DOHH2 (cell line): ENCODE results near the gene ABR.

Experiments used
- H3F3A ChIP-seq: fragments of 200-600 bp; sonication (generic), shearing (Covaris generic); 2 replicates; pipeline ENCODE4 v1.6.0; 2016; ENCODE audit warnings: antibody characterized with exemption, mild to moderate bottlenecking; ENCODE audit not compliant: control insufficient read depth, insufficient read depth
- H3K27ac ChIP-seq: fragments of 200-600 bp; sonication (generic); 2 replicates; pipeline ENCODE4 v1.5.1; 2014; ENCODE audit warnings: low read depth, mild to moderate bottlenecking, low read length, moderate library complexity
- H3K27me3 ChIP-seq: fragments of 200-600 bp; sonication (generic); 2 replicates; pipeline ENCODE4 v1.6.1; 2014; ENCODE audit warnings: mild to moderate bottlenecking, low read length, mixed read lengths; ENCODE audit not compliant: control insufficient read depth
- H3K36me3 ChIP-seq: fragments of 200-600 bp; sonication (generic); 2 replicates; pipeline ENCODE4 v1.6.1; 2014; ENCODE audit warnings: mild to moderate bottlenecking, low read length, moderate library complexity, mixed read lengths; ENCODE audit not compliant: control insufficient read depth
- H3K4me1 ChIP-seq: fragments of 200-600 bp; sonication (generic); 2 replicates; pipeline ENCODE4 v1.6.1; 2014; ENCODE audit warnings: mild to moderate bottlenecking, low read length, mixed read lengths; ENCODE audit not compliant: control insufficient read depth
- H3K4me2 ChIP-seq: fragments of 200-600 bp; sonication (generic); 2 replicates; pipeline ENCODE4 v1.6.0; 2014; ENCODE audit warnings: mild to moderate bottlenecking, low read length, moderate library complexity
- H3K4me3 ChIP-seq: fragments of 200-600 bp; sonication (generic); 2 replicates; pipeline ENCODE4 v1.5.1; 2014; ENCODE audit warnings: mild to moderate bottlenecking, low read length, mixed read lengths
- H3K79me2 ChIP-seq: fragments of 200-600 bp; sonication (generic); 2 replicates; pipeline ENCODE4 v1.6.1; 2014; ENCODE audit warnings: mild to moderate bottlenecking, low read length, mixed read lengths; ENCODE audit not compliant: control insufficient read depth
- H3K9me2 ChIP-seq: fragments of 200-600 bp; sonication (generic); replicated peaks from 2 replicates; pipeline ENCODE4 v1.6.1; 2014; ENCODE audit warnings: mild to moderate bottlenecking, low read length, mixed read lengths; ENCODE audit not compliant: control insufficient read depth
- H3K9me3 ChIP-seq: fragments of 200-600 bp; sonication (generic); 2 replicates; pipeline ENCODE4 v1.6.1; 2014; ENCODE audit warnings: antibody characterized with exemption, low read length, mixed read lengths; ENCODE audit not compliant: control insufficient read depth, insufficient read depth
- H4K20me1 ChIP-seq: fragments of 200-600 bp; sonication (generic); 2 replicates; pipeline ENCODE4 v1.6.0; 2014; ENCODE audit warnings: low read depth, mild to moderate bottlenecking, antibody characterized with exemption, low read length, moderate library complexity; ENCODE audit not compliant: control insufficient read depth, insufficient read depth
- EZH2phosphoT487 ChIP-seq: fragments of 200-600 bp; sonication (generic); IDR thresholded peaks from 2 replicates; pipeline ENCODE4 v1.6.1; 2017; ENCODE audit warnings: borderline replicate concordance, mild to moderate bottlenecking, antibody characterized with exemption, low read length, moderate library complexity, mixed read lengths
- TF ChIP-seq, protein P1 (sequence below): fragments of 200-600 bp; sonication (generic); IDR thresholded peaks from one replicate; pipeline ENCODE4 v1.5.1; 2014; ENCODE audit warnings: antibody characterized with exemption, mild to moderate bottlenecking, low read depth, low read length; ENCODE audit not compliant: poor library complexity, severe bottlenecking

ABR gene

GRCh38 chr17:1220346-1220745 lies 40.6 kb upstream of the ABR start:
- peaks cover 14% of the 10 kb centered on the region for H4K20me1 ChIP-seq
- H3K27me3 ChIP-seq, result no peaks in the 10 kb centered on the region
- H3K36me3 ChIP-seq, result peaks cover 45% of the 10 kb centered on the region
- H3K9me3 ChIP-seq, result no peaks in the 10 kb centered on the region
- no peak for TF ChIP-seq EZH2phosphoT487
- TF ChIP-seq, protein P1, sequence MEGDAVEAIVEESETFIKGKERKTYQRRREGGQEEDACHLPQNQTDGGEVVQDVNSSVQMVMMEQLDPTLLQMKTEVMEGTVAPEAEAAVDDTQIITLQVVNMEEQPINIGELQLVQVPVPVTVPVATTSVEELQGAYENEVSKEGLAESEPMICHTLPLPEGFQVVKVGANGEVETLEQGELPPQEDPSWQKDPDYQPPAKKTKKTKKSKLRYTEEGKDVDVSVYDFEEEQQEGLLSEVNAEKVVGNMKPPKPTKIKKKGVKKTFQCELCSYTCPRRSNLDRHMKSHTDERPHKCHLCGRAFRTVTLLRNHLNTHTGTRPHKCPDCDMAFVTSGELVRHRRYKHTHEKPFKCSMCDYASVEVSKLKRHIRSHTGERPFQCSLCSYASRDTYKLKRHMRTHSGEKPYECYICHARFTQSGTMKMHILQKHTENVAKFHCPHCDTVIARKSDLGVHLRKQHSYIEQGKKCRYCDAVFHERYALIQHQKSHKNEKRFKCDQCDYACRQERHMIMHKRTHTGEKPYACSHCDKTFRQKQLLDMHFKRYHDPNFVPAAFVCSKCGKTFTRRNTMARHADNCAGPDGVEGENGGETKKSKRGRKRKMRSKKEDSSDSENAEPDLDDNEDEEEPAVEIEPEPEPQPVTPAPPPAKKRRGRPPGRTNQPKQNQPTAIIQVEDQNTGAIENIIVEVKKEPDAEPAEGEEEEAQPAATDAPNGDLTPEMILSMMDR, result no peak
- H3K79me2 ChIP-seq, result peaks cover 98% of the 10 kb centered on the region
- H3K27ac ChIP-seq, result peak overlapping the region; percentile 96
- peaks cover 35% of the 10 kb centered on the region for H3F3A ChIP-seq
- H3K4me2 ChIP-seq, result peak overlapping the region; percentile 87
- peak overlapping the region; percentile 60 for H3K4me3 ChIP-seq
- no peaks in the 10 kb centered on the region for H3K9me2 ChIP-seq
- H3K4me1 ChIP-seq, result peaks cover 88% of the 10 kb centered on the region

- TF ChIP-seq, protein P1, result no peak
- no peak for TF ChIP-seq EZH2phosphoT487
- Histone ChIP-seq H3K9me3 (no peaks in the 10 kb centered on the region), H3K4me3 (peak overlapping the region; percentile 71), H3K9me2 (no peaks in the 10 kb centered on the region), H3K4me2 (peak overlapping the region; percentile 87), H3K4me1 (peaks cover 95% of the 10 kb centered on the region), H3K79me2 (peaks cover 98% of the 10 kb centered on the region), H3K27me3 (no peaks in the 10 kb centered on the region), H3K36me3 (peaks cover 32% of the 10 kb centered on the region), H3K27ac (peak overlapping the region; percentile 96), H3F3A (peaks cover 41% of the 10 kb centered on the region), H4K20me1 (peaks cover 6% of the 10 kb centered on the region; the same call in 1 of the 2 replicates)
These were observed 37.3 kb upstream of the ABR start for GRCh38 chr17:1217089-1217385.

DNA sequence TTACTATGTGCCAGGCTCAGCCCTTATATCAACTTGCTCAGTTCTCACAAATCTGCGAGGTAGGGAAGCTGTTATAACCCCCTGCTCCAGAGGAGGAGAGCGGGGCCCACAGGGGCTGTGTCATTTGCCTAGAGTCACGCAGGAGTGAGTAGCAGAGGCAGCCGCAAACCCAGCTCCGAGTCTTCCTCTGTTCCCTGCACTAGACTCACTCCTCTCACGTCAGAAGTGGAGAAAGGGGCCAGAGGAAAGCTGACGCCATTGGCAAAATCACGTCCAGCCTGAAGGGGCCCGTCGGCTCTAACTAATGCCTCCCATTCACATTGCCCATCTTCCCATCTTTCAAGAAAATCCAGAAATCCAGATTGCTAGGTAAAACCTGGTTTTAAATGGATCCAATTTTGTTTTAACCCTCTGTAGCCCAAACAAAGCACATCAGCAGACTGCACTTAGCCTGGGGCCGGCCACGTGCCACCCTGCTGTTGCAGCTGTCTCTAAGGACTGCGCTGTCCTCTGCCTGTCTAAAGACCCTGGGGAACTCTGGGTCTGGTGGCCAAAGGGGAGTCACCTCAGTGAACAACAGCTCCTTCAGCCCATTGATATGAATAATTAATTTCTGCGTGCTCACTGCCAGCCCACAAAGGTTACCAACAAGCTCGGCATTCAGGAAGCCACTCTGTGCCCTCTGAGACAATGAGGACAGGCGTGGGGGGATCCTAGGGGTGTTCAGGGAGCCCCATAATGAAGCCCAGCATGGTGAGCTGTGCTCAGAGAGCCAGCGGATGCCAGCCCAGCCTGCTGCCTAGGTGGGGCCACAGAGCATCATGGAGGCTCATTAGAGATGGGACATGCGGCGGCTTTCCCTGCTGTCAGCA lies 36.7 kb upstream of the ABR start:
- Histone ChIP-seq H3K27me3 (no peaks in the 10 kb centered on the region), H3K4me2 (peak overlapping the region; percentile 87)

More for the DNA sequence above, 36.7 kb upstream of the ABR start:
- Histone ChIP-seq H3K79me2 (peaks cover 98% of the 10 kb centered on the region), H3K9me2 (no peaks in the 10 kb centered on the region), H4K20me1 (peaks cover 6% of the 10 kb centered on the region; the same call in 1 of the 2 replicates), H3K9me3 (no peaks in the 10 kb centered on the region), H3K4me1 (peaks cover 95% of the 10 kb centered on the region), H3K36me3 (peaks cover 35% of the 10 kb centered on the region), H3K4me3 (peak overlapping the region; percentile 71), H3K27ac (peak overlapping the region; percentile 96), H3F3A (peaks cover 41% of the 10 kb centered on the region)
- TF ChIP-seq, protein P1, result no peak
- no peak for TF ChIP-seq EZH2phosphoT487
